ENCODE measurements around the gene WWOX.

- TF ChIP-seq CTCF (conservative IDR thresholded peaks at IDR 0.05 in 1 of 2, IDR thresholded peaks at IDR 0.05 in 1 of 2; ENCODE audit: extremely low read depth in 1 of 2, insufficient read depth in 1 of 2, low read depth in 1 of 2, low read length in 2 of 2) (peak in 1 of 2 donors; percentile 11), EZH2 (IDR thresholded peaks at IDR 0.05; ENCODE audit: borderline replicate concordance, low read length) (no peak)
Measured at GRCh38 chr16:78094166-78094565, 5.3 kb upstream of the WWOX start.

Data from mammary epithelial cell (primary cell).